GM12801 (cell line): ENCODE measurements around the gene LINGO1.

Source experiments
- TF ChIP-seq, protein P1 (sequence below): IDR thresholded peaks from one replicate; pipeline ENCODE4 v1.5.1; 2011; ENCODE audit warnings: control low read depth; ENCODE audit not compliant: insufficient read length; ENCODE audit errors: extremely low read depth

LINGO1 gene

DNA sequence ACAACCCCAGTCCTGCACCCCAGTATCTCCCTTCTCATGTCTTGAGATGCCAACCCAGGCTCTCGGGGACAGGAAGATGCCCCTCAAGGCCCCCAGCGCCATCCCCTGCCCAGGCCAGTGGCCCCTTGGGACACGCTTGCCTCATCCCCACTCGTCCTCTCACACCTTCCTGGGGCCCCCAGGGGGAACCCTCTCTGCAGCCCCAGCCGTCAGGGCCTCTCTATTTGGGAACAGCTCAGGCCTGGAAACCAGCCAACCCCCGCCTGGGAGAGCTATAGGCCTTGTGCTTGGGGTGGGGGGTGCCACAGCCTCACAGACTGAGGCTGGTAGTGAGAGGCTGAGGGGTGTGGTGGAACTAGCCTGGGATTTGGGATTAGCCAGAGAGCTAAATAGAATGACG lies 7.8 kb downstream of the LINGO1 start:
- TF ChIP-seq, protein P1, sequence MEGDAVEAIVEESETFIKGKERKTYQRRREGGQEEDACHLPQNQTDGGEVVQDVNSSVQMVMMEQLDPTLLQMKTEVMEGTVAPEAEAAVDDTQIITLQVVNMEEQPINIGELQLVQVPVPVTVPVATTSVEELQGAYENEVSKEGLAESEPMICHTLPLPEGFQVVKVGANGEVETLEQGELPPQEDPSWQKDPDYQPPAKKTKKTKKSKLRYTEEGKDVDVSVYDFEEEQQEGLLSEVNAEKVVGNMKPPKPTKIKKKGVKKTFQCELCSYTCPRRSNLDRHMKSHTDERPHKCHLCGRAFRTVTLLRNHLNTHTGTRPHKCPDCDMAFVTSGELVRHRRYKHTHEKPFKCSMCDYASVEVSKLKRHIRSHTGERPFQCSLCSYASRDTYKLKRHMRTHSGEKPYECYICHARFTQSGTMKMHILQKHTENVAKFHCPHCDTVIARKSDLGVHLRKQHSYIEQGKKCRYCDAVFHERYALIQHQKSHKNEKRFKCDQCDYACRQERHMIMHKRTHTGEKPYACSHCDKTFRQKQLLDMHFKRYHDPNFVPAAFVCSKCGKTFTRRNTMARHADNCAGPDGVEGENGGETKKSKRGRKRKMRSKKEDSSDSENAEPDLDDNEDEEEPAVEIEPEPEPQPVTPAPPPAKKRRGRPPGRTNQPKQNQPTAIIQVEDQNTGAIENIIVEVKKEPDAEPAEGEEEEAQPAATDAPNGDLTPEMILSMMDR = no peak

GRCh38 chr15:77623755-77624524 lies 8.8 kb downstream of the LINGO1 start:
- TF ChIP-seq, protein P1 = no peak

GRCh38 chr15:77622934-77623754 lies 9.6 kb downstream of the LINGO1 start:
- TF ChIP-seq, protein P1 = no peak

DNA sequence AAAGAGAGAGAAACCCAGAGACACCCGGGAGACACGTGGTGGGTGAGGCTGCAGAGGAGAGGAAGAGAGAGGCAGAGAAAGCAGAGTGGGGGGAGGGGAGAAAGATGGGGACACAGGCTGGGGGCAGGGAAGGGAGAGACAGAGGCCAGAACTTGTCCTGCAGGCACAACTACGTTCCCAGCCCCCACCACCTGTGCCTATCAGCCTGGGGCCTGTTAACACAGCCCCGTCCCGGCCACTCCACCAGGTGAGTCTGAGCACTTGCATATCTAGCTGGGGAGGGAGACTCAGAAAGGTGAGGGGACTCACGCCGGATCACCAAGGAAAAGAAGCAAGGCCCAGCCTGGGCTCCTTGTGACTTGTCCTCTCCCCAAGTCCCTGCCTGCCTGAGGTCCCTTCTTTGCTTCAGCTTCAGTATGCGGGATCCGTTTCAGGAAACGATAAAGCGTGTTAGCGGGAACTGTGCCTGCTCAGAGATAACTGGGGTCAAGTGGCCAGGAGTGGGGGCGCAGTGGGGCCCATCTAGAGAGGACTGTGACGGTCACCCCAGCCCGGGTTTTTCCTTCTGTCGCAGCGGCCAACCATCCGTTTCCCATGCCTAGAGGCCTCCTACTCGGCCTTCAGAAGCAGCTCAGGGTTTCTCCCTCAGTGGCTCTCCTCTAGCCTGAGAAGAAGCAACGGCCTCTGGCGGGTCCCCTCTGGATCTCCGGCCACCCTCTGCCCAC lies 10.3 kb downstream of the LINGO1 start:
- TF ChIP-seq, protein P1 = no peak

DNA sequence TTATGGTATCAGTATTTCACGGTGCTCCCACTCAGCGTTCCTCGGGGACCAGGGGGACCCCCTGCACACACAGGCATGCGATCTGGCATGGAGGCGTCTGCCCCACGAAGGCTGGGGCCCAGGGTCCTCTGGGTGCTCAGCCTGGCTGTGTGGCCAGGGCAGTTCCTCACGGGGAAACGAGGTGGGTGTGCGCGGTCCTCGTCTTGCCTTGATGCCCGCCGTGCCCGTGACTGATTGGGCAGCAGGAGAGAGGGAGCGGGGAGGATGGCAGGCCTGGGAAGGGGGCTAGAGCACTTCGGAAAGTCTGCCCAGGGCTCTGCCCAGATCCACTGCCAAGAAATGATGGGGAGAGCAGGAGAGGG lies 10.9 kb downstream of the LINGO1 start:
- TF ChIP-seq, protein P1 = no peak

DNA sequence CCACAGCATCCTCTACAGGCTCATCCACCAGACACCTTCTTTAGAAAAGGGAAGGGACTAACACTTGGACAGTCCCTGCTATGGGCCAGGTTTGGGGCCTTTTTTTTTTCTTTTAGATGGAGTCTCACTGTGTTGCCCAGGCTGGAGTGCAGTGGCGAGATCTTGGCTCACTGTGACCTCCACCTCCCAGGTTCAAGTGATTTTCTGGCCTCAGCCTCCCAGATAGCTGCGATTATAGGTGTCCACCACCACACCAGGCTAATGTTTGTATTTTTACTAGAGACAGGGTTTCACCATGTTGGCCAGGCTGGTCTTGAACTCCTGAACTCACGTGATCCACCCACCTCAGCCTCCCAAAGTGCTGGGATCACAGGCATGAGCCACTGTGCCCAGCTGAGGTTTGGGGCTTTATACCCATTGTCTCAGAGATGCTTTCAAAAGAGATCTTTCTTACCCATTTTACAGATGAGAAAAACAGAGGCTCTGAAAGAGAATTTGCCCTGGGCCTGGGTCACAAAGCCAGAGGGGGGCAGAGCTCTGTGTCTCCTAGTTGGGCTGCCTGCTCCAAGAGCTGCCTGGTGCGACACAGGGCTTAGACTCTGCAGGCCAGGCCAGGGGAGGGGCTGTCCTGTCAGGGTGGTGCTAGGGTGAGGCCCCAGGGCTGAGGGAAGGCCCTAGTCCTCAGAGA lies 11.6 kb downstream of the LINGO1 start:
- TF ChIP-seq, protein P1 = no peak
